K562 (cell line): ENCODE results near the gene TM7SF2. TPM values are rescaled to one million over a fixed set of nuclear protein-coding genes. Genes with fewer than 3 reads are reported as not detected.

Experiments
- ESRRA ChIP-seq: fragments of 450-650 bp; IDR thresholded peaks from 2 replicates; pipeline ENCODE4 v1.6.1; 2014; ENCODE audit warnings: low read depth, mild to moderate bottlenecking, moderate library complexity, borderline replicate concordance
- HINFP ChIP-seq: fragments of 450-650 bp; conservative IDR thresholded peaks from 2 replicates; pipeline ENCODE4 v1.6.1; 2016; ENCODE audit warnings: missing genetic modification characterization, low read depth, mild to moderate bottlenecking, control low read depth, missing compliant biosample characterization
- PHF21A ChIP-seq: fragments of 450-650 bp; IDR thresholded peaks from 2 replicates; pipeline ENCODE4 v1.6.1; 2017; ENCODE audit warnings: low read depth, borderline replicate concordance
- REST ChIP-seq, 2 experiments: fragments of 450-650 bp; formaldehyde crosslinking in 1 of 2; IDR thresholded peaks; 2 replicates each; pipeline versions ENCODE4 v1.4.0 to v1.6.1; 2014 to 2020; ENCODE audit warnings: mild to moderate bottlenecking in 2 of 2, borderline replicate concordance in 1 of 2, low read depth in 1 of 2
- RFX7 ChIP-seq: fragments of 250-450 bp; sonication (Bioruptor Pico); IDR thresholded peaks from 2 replicates; pipeline ENCODE4 v1.5.1; 2021; ENCODE audit warnings: mild to moderate bottlenecking
- SMARCC2 ChIP-seq: fragments of 450-650 bp; IDR thresholded peaks from 2 replicates; pipeline ENCODE4 v1.6.1; 2017; ENCODE audit warnings: antibody characterized with exemption, moderate library complexity, mild to moderate bottlenecking, low read depth
- USF1 ChIP-seq: sonication (generic); formaldehyde crosslinking; IDR thresholded peaks from 2 replicates; pipeline ENCODE4 v1.9.0; 2022; ENCODE audit warnings: mild to moderate bottlenecking, missing genetic modification reagents
- YBX1 ChIP-seq: fragments of 450-650 bp; IDR thresholded peaks from 2 replicates; pipeline ENCODE4 v1.7.1; 2016; ENCODE audit warnings: mild to moderate bottlenecking
- ZFP36 ChIP-seq: fragments of 150-350 bp; IDR thresholded peaks from 2 replicates; pipeline ENCODE4 v1.6.1; 2018; ENCODE audit warnings: low read length, low read depth; ENCODE audit not compliant: partially characterized antibody
- ZKSCAN1 ChIP-seq: fragments of 150-350 bp; IDR thresholded peaks from 2 replicates; pipeline ENCODE4 v1.6.1; 2016; ENCODE audit warnings: low read depth, low read length
- ZNF408 ChIP-seq: fragments of 250-450 bp; sonication (Bioruptor Pico); IDR thresholded peaks from 2 replicates; pipeline ENCODE4 v1.4.0; 2020; ENCODE audit warnings: low read depth, mild to moderate bottlenecking, moderate library complexity
- polyA plus RNA-seq, 8 experiments: library from polyadenylated mRNA; depleted of rRNA in 4 of 8; stranded (reverse) in 5 of 8; unstranded in 3 of 8; fragments of >200 nt; fragmentation: Nextera tagmentation in 2 of 8; fragmentation: Illumina TruSeq in 1 of 8; extraction: Ambion mirVana in 2 of 8; extraction: Trizol in 1 of 8; gene quantifications; 2 replicates each; pipeline versions ENCODE4 v1.2.1 to v1.2.3, GENCODE V29; 2011 to 2014; ENCODE audit warnings: inconsistent platforms in 1 of 8, missing spikeins in 1 of 8
- total RNA-seq, 7 experiments: library from RNA; depleted of rRNA in 6 of 7; stranded (reverse); fragments of >200 nt in 6 of 7; fragmentation: Illumina TruSeq in 2 of 7; extraction: Trizol in 2 of 7; gene quantifications; 2 replicates each; pipeline versions ENCODE4 v1.2.1 to v1.2.3, GENCODE V29; 2011 to 2021; ENCODE audit warnings: low replicate concordance in 1 of 7
- TF ChIP-seq, protein P1 (sequence below): fragments of 450-650 bp; IDR thresholded peaks from 2 replicates; pipeline ENCODE4 v1.6.1; 2017; ENCODE audit warnings: mild to moderate bottlenecking, moderate library complexity
- TF ChIP-seq, protein P2 (sequence below): sonication (generic); formaldehyde crosslinking; IDR thresholded peaks from 2 replicates; pipeline ENCODE4 v1.8.1; 2023; ENCODE audit warnings: mild to moderate bottlenecking, missing genetic modification reagents

The TM7SF2 gene
- total and polyA plus RNA-seq, 9 of the 15 experiments (the other 6 are each of a cell fraction or from before 2014, with no cell fraction given), result 1.2 to 22.0 (median 14.3) TPM

- TF ChIP-seq REST (IDR thresholded peaks at IDR 0.05; ENCODE audit: borderline replicate concordance) (peak; percentile 79; the same call in 1 of the 2 replicates), REST (CRISPR knock-in tag; IDR thresholded peaks at IDR 0.05; ENCODE audit: low read depth) (no peak), USF1 (CRISPR knock-in tag) (no peak), PHF21A (no peak), YBX1 (no peak), ZNF408 (no peak), RFX7 (no peak), SMARCC2 (no peak), ZKSCAN1 (peak; percentile 64), HINFP (tag) (no peak), ZFP36 (no peak), ESRRA (peak; percentile 50; the same call in 1 of the 2 replicates)
- TF ChIP-seq, protein P1, sequence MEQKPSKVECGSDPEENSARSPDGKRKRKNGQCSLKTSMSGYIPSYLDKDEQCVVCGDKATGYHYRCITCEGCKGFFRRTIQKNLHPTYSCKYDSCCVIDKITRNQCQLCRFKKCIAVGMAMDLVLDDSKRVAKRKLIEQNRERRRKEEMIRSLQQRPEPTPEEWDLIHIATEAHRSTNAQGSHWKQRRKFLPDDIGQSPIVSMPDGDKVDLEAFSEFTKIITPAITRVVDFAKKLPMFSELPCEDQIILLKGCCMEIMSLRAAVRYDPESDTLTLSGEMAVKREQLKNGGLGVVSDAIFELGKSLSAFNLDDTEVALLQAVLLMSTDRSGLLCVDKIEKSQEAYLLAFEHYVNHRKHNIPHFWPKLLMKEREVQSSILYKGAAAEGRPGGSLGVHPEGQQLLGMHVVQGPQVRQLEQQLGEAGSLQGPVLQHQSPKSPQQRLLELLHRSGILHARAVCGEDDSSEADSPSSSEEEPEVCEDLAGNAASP, result no peak
- TF ChIP-seq, protein P2, sequence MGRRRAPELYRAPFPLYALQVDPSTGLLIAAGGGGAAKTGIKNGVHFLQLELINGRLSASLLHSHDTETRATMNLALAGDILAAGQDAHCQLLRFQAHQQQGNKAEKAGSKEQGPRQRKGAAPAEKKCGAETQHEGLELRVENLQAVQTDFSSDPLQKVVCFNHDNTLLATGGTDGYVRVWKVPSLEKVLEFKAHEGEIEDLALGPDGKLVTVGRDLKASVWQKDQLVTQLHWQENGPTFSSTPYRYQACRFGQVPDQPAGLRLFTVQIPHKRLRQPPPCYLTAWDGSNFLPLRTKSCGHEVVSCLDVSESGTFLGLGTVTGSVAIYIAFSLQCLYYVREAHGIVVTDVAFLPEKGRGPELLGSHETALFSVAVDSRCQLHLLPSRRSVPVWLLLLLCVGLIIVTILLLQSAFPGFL (CRISPR knock-in tag), result no peak
Observed at GRCh38 chr11:65117206-65118096, 5.8 kb downstream of the TM7SF2 start, which contains the start of gene ZNHIT2 (continued).
